ENCODE results near the gene ABCF3. TPM values are rescaled to one million over a fixed set of nuclear protein-coding genes. Genes with fewer than 3 reads are reported as not detected.

Gene ABCF3
- polyA plus RNA-seq, 1 donor (not counting 4 experiments of a cell fraction or from before 2014, with no cell fraction given) = 39.2 TPM

- TF ChIP-seq CTCF (optimal IDR thresholded peaks at IDR 0.05 in 1 of 3, IDR thresholded peaks at IDR 0.05 in 1 of 3, conservative IDR thresholded peaks at IDR 0.05 in 1 of 3; ENCODE audit: extremely low read depth in 1 of 3, insufficient read depth in 2 of 3, low read length in 3 of 3) = no peak
- no peak for TF ChIP-seq EZH2 (IDR thresholded peaks at IDR 0.05; ENCODE audit: low read length)
- Histone ChIP-seq H3K9me3 (ENCODE audit: control insufficient read depth, low read depth, low read length) (no peaks in the 10 kb centered on the region), H3K79me2 (ENCODE audit: control insufficient read depth, insufficient read depth, low read length) (no peaks in the 10 kb centered on the region), H4K20me1 (ENCODE audit: control insufficient read depth, extremely low read depth, insufficient read depth, low read length) (no peaks in the 10 kb centered on the region), H3K4me3 (ENCODE audit: control insufficient read depth in 2 of 3, extremely low read depth in 1 of 3, insufficient read depth in 2 of 3, low read depth in 1 of 3, low read length in 3 of 3) (no peak overlapping the region), H3K9me1 (ENCODE audit: control insufficient read depth, extremely low read depth, insufficient read depth, low read length) (no peaks in the 10 kb centered on the region), H3K27me3 (ENCODE audit: control insufficient read depth, extremely low read depth, insufficient read depth, low read length) (peaks cover 5% of the 10 kb centered on the region), H2AFZ (ENCODE audit: control insufficient read depth, low read length) (no peak overlapping the region), H3K4me2 (ENCODE audit: control insufficient read depth, extremely low read depth, insufficient read depth, low read depth, low read length) (no peak overlapping the region), H3K27ac (ENCODE audit: control insufficient read depth, insufficient read depth, low read length) (no peak overlapping the region), H3K36me3 (ENCODE audit: control insufficient read depth in 2 of 2, extremely low read depth in 1 of 2, insufficient read depth in 2 of 2, low read length in 2 of 2) (peaks cover 6% of the 10 kb centered on the region in 2 experiments), H3K9ac (ENCODE audit: control insufficient read depth, extremely low read depth, insufficient read depth, low read length) (no peak overlapping the region), H3K4me1 (ENCODE audit: control insufficient read depth, extremely low read depth, insufficient read depth, low read length) (peaks cover 7% of the 10 kb centered on the region)
- dilution Hi-C loops (cut with MboI; ENCODE audit: extremely low pct_ligation_motif_present, low sequenced_read_pairs) = no loop called here
- FAIRE-seq (no peak), DNase-seq (ENCODE audit: low read depth, low spot score) (no peak)
These were observed 51.8 kb downstream of the ABCF3 start for GRCh38 chr3:184237807-184238206.

- Histone ChIP-seq H4K20me1 (ENCODE audit: control insufficient read depth, extremely low read depth, insufficient read depth, low read length) (no peaks in the 10 kb centered on the region), H3K4me2 (ENCODE audit: control insufficient read depth, extremely low read depth, insufficient read depth, low read depth, low read length) (no peak overlapping the region), H2AFZ (ENCODE audit: control insufficient read depth, low read length) (no peak overlapping the region), H3K4me3 (ENCODE audit: control insufficient read depth in 2 of 3, extremely low read depth in 1 of 3, insufficient read depth in 2 of 3, low read depth in 1 of 3, low read length in 3 of 3) (no peak overlapping the region), H3K9me3 (ENCODE audit: control insufficient read depth, low read depth, low read length) (no peaks in the 10 kb centered on the region), H3K27me3 (ENCODE audit: control insufficient read depth, extremely low read depth, insufficient read depth, low read length) (peaks cover under 1% of the 10 kb centered on the region), H3K9me1 (ENCODE audit: control insufficient read depth, extremely low read depth, insufficient read depth, low read length) (no peaks in the 10 kb centered on the region), H3K27ac (ENCODE audit: control insufficient read depth, insufficient read depth, low read length) (no peak overlapping the region), H3K9ac (ENCODE audit: control insufficient read depth, extremely low read depth, insufficient read depth, low read length) (no peak overlapping the region), H3K79me2 (ENCODE audit: control insufficient read depth, insufficient read depth, low read length) (no peaks in the 10 kb centered on the region), H3K36me3 (ENCODE audit: control insufficient read depth in 2 of 2, extremely low read depth in 1 of 2, insufficient read depth in 2 of 2, low read length in 2 of 2) (peaks cover 8 to 9% of the 10 kb centered on the region in 2 experiments), H3K4me1 (ENCODE audit: control insufficient read depth, extremely low read depth, insufficient read depth, low read length) (peaks cover 7% of the 10 kb centered on the region)
- FAIRE-seq (no peak), DNase-seq (ENCODE audit: low read depth, low spot score) (no peak)
- no peak for TF ChIP-seq CTCF (optimal IDR thresholded peaks at IDR 0.05 in 1 of 3, IDR thresholded peaks at IDR 0.05 in 1 of 3, conservative IDR thresholded peaks at IDR 0.05 in 1 of 3; ENCODE audit: extremely low read depth in 1 of 3, insufficient read depth in 2 of 3, low read length in 3 of 3)
- dilution Hi-C loops (cut with MboI; ENCODE audit: extremely low pct_ligation_motif_present, low sequenced_read_pairs) = no loop called here
These were observed 52.3 kb downstream of the ABCF3 start for GRCh38 chr3:184238246-184238818.
